HEK293 (cell line): Measurements from ENCODE around the gene ACMSD.

Source experiments
- CTCF ChIA-PET: fragments of 350-600 bp; formaldehyde crosslinking; extraction: SDS; loops from one replicate; lab custom pipeline; 2021; ENCODE audit warnings: antibody characterized with exemption; lab: Yijun Ruan, JAX
- POLR2A ChIA-PET: fragments of 300-600 bp; formaldehyde crosslinking; extraction: SDS; loops from one replicate; lab custom pipeline; 2020; ENCODE audit warnings: antibody characterized with exemption, inconsistent platforms; lab: Yijun Ruan, JAX
- H3K27ac ChIP-seq: fragments of 200-500 bp; sonication (Bioruptor generic); 2 replicates; pipeline ENCODE4 v1.5.1; 2014; ENCODE audit warnings: low read depth, low read length, control low read depth, inconsistent platforms; ENCODE audit errors: extremely low read depth
- H3K36me3 ChIP-seq, 2 experiments: fragments of 200-500 bp in 1 of 2; sonication (Bioruptor generic) in 1 of 2; 1 replicate in 1 of 2; 2 replicates in 1 of 2; pipeline ENCODE4 v1.5.1; 2014 to 2017; ENCODE audit warnings: inconsistent platforms in 2 of 2, low read length in 2 of 2; ENCODE audit not compliant: control insufficient read depth in 2 of 2, insufficient read depth in 1 of 2
- H3K4me1 ChIP-seq: fragments of 200-500 bp; sonication (Bioruptor generic); 2 replicates; pipeline ENCODE4 v1.5.1; 2014; ENCODE audit warnings: mild to moderate bottlenecking, low read length, inconsistent platforms; ENCODE audit not compliant: control insufficient read depth, insufficient read depth
- H3K4me3 ChIP-seq: 2 replicates; pipeline ENCODE4 v1.5.1; 2011; ENCODE audit warnings: low read depth, mild to moderate bottlenecking, control low read depth, low read length, moderate library complexity
- H3K9me3 ChIP-seq: fragments of 200-500 bp; sonication (Bioruptor generic); 2 replicates; pipeline ENCODE4 v1.5.1; 2014; ENCODE audit warnings: low read depth, low read length, inconsistent platforms; ENCODE audit not compliant: control insufficient read depth, insufficient read depth
- CTCF ChIP-seq: fragments of 450-650 bp; formaldehyde crosslinking; IDR thresholded peaks from 2 replicates; pipeline ENCODE4 v1.5.1; 2016; ENCODE audit warnings: missing biosample characterization, missing genetic modification characterization
- GFI1B ChIP-seq: fragments of 450-650 bp; formaldehyde crosslinking; IDR thresholded peaks from 2 replicates; pipeline ENCODE4 v1.5.1; 2016; ENCODE audit warnings: missing biosample characterization, missing genetic modification characterization
- HOXC10 ChIP-seq: sonication (generic); formaldehyde crosslinking; IDR thresholded peaks from 2 replicates; pipeline ENCODE4 v1.8.1; 2023; ENCODE audit warnings: mild to moderate bottlenecking, missing genetic modification reagents
- KLF7 ChIP-seq: fragments of 450-650 bp; formaldehyde crosslinking; IDR thresholded peaks from 2 replicates; pipeline ENCODE4 v1.5.1; 2016; ENCODE audit warnings: missing biosample characterization, missing genetic modification characterization, borderline replicate concordance
- MEIS1 ChIP-seq: sonication (generic); formaldehyde crosslinking; IDR thresholded peaks from 2 replicates; pipeline ENCODE4 v1.8.1; 2022; ENCODE audit warnings: missing genetic modification reagents, mild to moderate bottlenecking, borderline replicate concordance
- SP2 ChIP-seq: fragments of 450-650 bp; formaldehyde crosslinking; IDR thresholded peaks from 2 replicates; pipeline ENCODE4 v1.5.1; 2016; ENCODE audit warnings: missing biosample characterization, missing genetic modification characterization
- ZBTB1 ChIP-seq: fragments of 450-650 bp; formaldehyde crosslinking; IDR thresholded peaks from 2 replicates; pipeline ENCODE4 v1.5.1; 2016; ENCODE audit warnings: missing biosample characterization, missing genetic modification characterization
- ZBTB17 ChIP-seq: fragments of 450-650 bp; formaldehyde crosslinking; IDR thresholded peaks from 2 replicates; pipeline ENCODE4 v1.5.1; 2016; ENCODE audit warnings: missing biosample characterization, missing genetic modification characterization
- ZFP69B ChIP-seq: fragments of 450-650 bp; formaldehyde crosslinking; IDR thresholded peaks from 2 replicates; pipeline ENCODE4 v1.5.1; 2016; ENCODE audit warnings: missing biosample characterization, missing genetic modification characterization
- ZNF10 ChIP-seq: fragments of 450-650 bp; formaldehyde crosslinking; IDR thresholded peaks from 2 replicates; pipeline ENCODE4 v1.5.1; 2017; ENCODE audit warnings: missing biosample characterization, missing genetic modification characterization
- ZNF121 ChIP-seq: fragments of 450-650 bp; formaldehyde crosslinking; IDR thresholded peaks from 2 replicates; pipeline ENCODE4 v1.5.1; 2016; ENCODE audit warnings: missing biosample characterization, missing genetic modification characterization
- ZNF174 ChIP-seq: fragments of 450-650 bp; formaldehyde crosslinking; IDR thresholded peaks from 2 replicates; pipeline ENCODE4 v1.5.0; 2017; ENCODE audit warnings: missing biosample characterization, mild to moderate bottlenecking, missing genetic modification characterization
- ZNF311 ChIP-seq: fragments of 450-650 bp; formaldehyde crosslinking; IDR thresholded peaks from 2 replicates; pipeline ENCODE4 v1.5.1; 2017; ENCODE audit warnings: missing biosample characterization, missing genetic modification characterization, borderline replicate concordance
- ZNF354C ChIP-seq: fragments of 450-650 bp; formaldehyde crosslinking; IDR thresholded peaks from 2 replicates; pipeline ENCODE4 v1.5.1; 2016; ENCODE audit warnings: missing biosample characterization, missing genetic modification characterization, low read depth, borderline replicate concordance
- ZNF394 ChIP-seq: fragments of 450-650 bp; formaldehyde crosslinking; IDR thresholded peaks from 2 replicates; pipeline ENCODE4 v1.5.1; 2016; ENCODE audit warnings: missing biosample characterization, missing genetic modification characterization, mild to moderate bottlenecking, moderate library complexity, borderline replicate concordance
- ZNF585B ChIP-seq: fragments of 450-650 bp; formaldehyde crosslinking; IDR thresholded peaks from 2 replicates; pipeline ENCODE4 v1.5.1; 2016; ENCODE audit warnings: missing biosample characterization, missing genetic modification characterization
- ZNF654 ChIP-seq: fragments of 450-650 bp; formaldehyde crosslinking; IDR thresholded peaks from 2 replicates; pipeline ENCODE4 v1.5.1; 2016; ENCODE audit warnings: low read depth, missing biosample characterization, missing genetic modification characterization
- ZNF677 ChIP-seq: fragments of 450-650 bp; IDR thresholded peaks from 2 replicates; pipeline ENCODE4 v1.5.0; 2018; ENCODE audit warnings: missing biosample characterization, mild to moderate bottlenecking, missing genetic modification characterization, moderate library complexity
- ZNF830 ChIP-seq: fragments of 450-650 bp; IDR thresholded peaks from 2 replicates; pipeline ENCODE4 v1.5.0; 2018; ENCODE audit warnings: missing biosample characterization, missing genetic modification characterization, low read depth, mild to moderate bottlenecking, moderate library complexity
- ZNF843 ChIP-seq: fragments of 450-650 bp; formaldehyde crosslinking; IDR thresholded peaks from 2 replicates; pipeline ENCODE4 v1.5.1; 2016; ENCODE audit warnings: missing biosample characterization, missing genetic modification characterization
- ZSCAN30 ChIP-seq: fragments of 450-650 bp; IDR thresholded peaks from 2 replicates; pipeline ENCODE4 v1.5.1; 2018; ENCODE audit warnings: missing biosample characterization, mild to moderate bottlenecking, missing genetic modification characterization, moderate library complexity
- TF ChIP-seq, protein P1 (sequence below): fragments of 450-650 bp; formaldehyde crosslinking; IDR thresholded peaks from 2 replicates; pipeline ENCODE4 v1.5.1; 2016; ENCODE audit warnings: missing biosample characterization, missing genetic modification characterization
- TF ChIP-seq, protein P2 (sequence below): fragments of 450-650 bp; formaldehyde crosslinking; IDR thresholded peaks from 2 replicates; pipeline ENCODE4 v1.5.1; 2017; ENCODE audit warnings: missing biosample characterization, missing genetic modification characterization
- TF ChIP-seq, protein P3 (sequence below): fragments of 450-650 bp; formaldehyde crosslinking; IDR thresholded peaks from 2 replicates; pipeline ENCODE4 v1.5.1; 2016; ENCODE audit warnings: missing biosample characterization, missing genetic modification characterization
- TF ChIP-seq, protein P4 (sequence below): fragments of 450-650 bp; formaldehyde crosslinking; IDR thresholded peaks from 2 replicates; pipeline ENCODE4 v1.5.1; 2017; ENCODE audit warnings: missing biosample characterization, missing genetic modification characterization
- TF ChIP-seq, protein P5 (sequence below): fragments of 450-650 bp; formaldehyde crosslinking; IDR thresholded peaks from 2 replicates; pipeline ENCODE4 v1.5.1; 2016; ENCODE audit warnings: missing biosample characterization, missing genetic modification characterization

The ACMSD gene

DNA sequence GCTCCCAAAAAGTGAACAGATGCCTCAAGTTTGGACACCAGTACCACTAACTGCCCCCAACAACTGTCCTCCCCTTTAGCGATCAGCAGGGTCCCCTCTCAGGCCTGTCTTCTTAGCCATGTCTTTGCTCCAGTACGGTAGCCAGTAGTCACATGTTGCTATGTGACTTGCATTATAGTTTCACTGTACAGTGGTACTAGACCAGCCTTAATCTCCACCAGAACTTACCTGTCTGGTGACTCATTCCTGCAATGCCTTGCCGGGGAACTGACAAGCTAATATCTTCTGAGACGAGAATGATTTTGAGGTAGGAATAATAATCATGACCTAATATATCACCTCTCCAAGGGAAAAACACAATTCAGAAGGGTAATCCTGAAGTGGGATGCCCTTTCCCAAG, 23.7 kb downstream of the ACMSD start:
- Histone ChIP-seq H3K36me3 (no peaks in the 10 kb centered on the region), H3K9me3 (no peaks in the 10 kb centered on the region), H3K27ac (no peak overlapping the region), H3K4me1 (no peaks in the 10 kb centered on the region), H3K4me3 (no peak overlapping the region)
- no peak for TF ChIP-seq KLF7 (tag by site-specific recombination)
- TF ChIP-seq ZNF354C (tag by site-specific recombination), result no peak
- TF ChIP-seq, protein P1, sequence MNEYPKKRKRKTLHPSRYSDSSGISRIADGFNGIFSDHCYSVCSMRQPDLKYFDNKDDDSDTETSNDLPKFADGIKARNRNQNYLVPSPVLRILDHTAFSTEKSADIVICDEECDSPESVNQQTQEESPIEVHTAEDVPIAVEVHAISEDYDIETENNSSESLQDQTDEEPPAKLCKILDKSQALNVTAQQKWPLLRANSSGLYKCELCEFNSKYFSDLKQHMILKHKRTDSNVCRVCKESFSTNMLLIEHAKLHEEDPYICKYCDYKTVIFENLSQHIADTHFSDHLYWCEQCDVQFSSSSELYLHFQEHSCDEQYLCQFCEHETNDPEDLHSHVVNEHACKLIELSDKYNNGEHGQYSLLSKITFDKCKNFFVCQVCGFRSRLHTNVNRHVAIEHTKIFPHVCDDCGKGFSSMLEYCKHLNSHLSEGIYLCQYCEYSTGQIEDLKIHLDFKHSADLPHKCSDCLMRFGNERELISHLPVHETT (tag by site-specific recombination), result no peak
- TF ChIP-seq ZNF585B (tag by site-specific recombination), result no peak
- no peak for TF ChIP-seq ZBTB17
- TF ChIP-seq ZNF677 (tag by site-specific recombination), result no peak
- no peak for TF ChIP-seq ZNF10 (tag by site-specific recombination)
- TF ChIP-seq, protein P2, sequence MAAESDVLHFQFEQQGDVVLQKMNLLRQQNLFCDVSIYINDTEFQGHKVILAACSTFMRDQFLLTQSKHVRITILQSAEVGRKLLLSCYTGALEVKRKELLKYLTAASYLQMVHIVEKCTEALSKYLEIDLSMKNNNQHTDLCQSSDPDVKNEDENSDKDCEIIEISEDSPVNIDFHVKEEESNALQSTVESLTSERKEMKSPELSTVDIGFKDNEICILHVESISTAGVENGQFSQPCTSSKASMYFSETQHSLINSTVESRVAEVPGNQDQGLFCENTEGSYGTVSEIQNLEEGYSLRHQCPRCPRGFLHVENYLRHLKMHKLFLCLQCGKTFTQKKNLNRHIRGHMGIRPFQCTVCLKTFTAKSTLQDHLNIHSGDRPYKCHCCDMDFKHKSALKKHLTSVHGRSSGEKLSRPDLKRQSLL (tag by site-specific recombination), result no peak
- no peak for TF ChIP-seq ZSCAN30 (tag by site-specific recombination)
- TF ChIP-seq SP2, result no peak
- TF ChIP-seq ZNF311 (tag by site-specific recombination), result no peak
- no peak for TF ChIP-seq ZBTB1
- TF ChIP-seq HOXC10 (CRISPR knock-in tag), result no peak
- no peak for TF ChIP-seq ZNF121 (tag by site-specific recombination)
- TF ChIP-seq, protein P3, sequence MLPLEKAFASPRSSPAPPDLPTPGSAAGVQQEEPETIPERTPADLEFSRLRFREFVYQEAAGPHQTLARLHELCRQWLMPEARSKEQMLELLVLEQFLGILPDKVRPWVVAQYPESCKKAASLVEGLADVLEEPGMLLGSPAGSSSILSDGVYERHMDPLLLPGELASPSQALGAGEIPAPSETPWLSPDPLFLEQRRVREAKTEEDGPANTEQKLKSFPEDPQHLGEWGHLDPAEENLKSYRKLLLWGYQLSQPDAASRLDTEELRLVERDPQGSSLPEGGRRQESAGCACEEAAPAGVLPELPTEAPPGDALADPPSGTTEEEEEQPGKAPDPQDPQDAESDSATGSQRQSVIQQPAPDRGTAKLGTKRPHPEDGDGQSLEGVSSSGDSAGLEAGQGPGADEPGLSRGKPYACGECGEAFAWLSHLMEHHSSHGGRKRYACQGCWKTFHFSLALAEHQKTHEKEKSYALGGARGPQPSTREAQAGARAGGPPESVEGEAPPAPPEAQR (tag by site-specific recombination), result no peak
- TF ChIP-seq ZNF174 (tag by site-specific recombination), result no peak
- TF ChIP-seq, protein P4, sequence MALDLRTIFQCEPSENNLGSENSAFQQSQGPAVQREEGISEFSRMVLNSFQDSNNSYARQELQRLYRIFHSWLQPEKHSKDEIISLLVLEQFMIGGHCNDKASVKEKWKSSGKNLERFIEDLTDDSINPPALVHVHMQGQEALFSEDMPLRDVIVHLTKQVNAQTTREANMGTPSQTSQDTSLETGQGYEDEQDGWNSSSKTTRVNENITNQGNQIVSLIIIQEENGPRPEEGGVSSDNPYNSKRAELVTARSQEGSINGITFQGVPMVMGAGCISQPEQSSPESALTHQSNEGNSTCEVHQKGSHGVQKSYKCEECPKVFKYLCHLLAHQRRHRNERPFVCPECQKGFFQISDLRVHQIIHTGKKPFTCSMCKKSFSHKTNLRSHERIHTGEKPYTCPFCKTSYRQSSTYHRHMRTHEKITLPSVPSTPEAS (tag by site-specific recombination), result no peak
- TF ChIP-seq ZNF830, result no peak
- TF ChIP-seq ZNF654 (tag by site-specific recombination), result no peak
- no peak for TF ChIP-seq ZFP69B
- POLR2A ChIA-PET, result no interaction called here
- CTCF ChIA-PET, result interaction anchor here (0.6 kb wide), 1 partner anchor 17 kb away, joined by 3 read pairs; no protein-coding TSS in a partner anchor

GRCh38 chr2:134862674-134863073, 24.3 kb downstream of the ACMSD start:
- CTCF ChIA-PET, result no interaction called here
- POLR2A ChIA-PET, result no interaction called here
- no peaks in the 10 kb centered on the region for H3K36me3 ChIP-seq
- H3K4me1 ChIP-seq, result no peaks in the 10 kb centered on the region
- H3K4me3 ChIP-seq, result no peak overlapping the region
- H3K27ac ChIP-seq, result no peak overlapping the region
- no peaks in the 10 kb centered on the region for H3K9me3 ChIP-seq
- TF ChIP-seq GFI1B (tag by site-specific recombination) (no peak), ZNF654 (tag by site-specific recombination) (no peak), KLF7 (tag by site-specific recombination) (no peak), CTCF (tag by site-specific recombination) (no peak), ZNF394 (no peak), ZFP69B (no peak), HOXC10 (CRISPR knock-in tag) (no peak), MEIS1 (CRISPR knock-in tag) (no peak), ZNF843 (tag by site-specific recombination) (no peak)
- TF ChIP-seq, protein P5, sequence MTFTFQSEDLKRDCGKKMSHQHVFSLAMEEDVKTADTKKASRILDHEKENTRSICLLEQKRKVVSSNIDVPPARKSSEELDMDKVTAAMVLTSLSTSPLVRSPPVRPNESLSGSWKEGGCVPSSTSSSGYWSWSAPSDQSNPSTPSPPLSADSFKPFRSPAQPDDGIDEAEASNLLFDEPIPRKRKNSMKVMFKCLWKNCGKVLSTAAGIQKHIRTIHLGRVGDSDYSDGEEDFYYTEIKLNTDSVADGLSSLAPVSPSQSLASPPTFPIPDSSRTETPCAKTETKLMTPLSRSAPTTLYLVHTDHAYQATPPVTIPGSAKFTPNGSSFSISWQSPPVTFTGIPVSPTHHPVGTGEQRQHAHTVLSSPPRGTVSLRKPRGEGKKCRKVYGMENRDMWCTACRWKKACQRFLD, result no peak
